Panc1 (cell line): ENCODE results near the gene RPL5. TPM values are rescaled to one million over a fixed set of nuclear protein-coding genes. Genes with fewer than 3 reads are reported as not detected.

Experiments
- ATAC-seq: fragments of 200-7000 bp; cut with Tn5 transposase; 2 replicates; pipeline ENCODE4 v1.9.1; 2020; ENCODE audit warnings: mild to moderate bottlenecking, moderate library complexity
- BruUV-seq: library from RNA; stranded (reverse); fragments of 400-500 nt; replicated peaks from 2 replicates; lab custom pipeline; 2021; lab: Mats Ljungman, UMichigan
- CTCF ChIA-PET: fragments of 300-600 bp; sonication (Branson Sonifier 250); formaldehyde crosslinking; loops from one replicate; lab custom pipeline; 2022; ENCODE audit warnings: antibody characterized with exemption; lab: Charles Lee
- POLR2A ChIA-PET: fragments of 300-600 bp; sonication (Branson Sonifier 250); formaldehyde crosslinking; loops from one replicate; lab custom pipeline; 2022; ENCODE audit warnings: antibody characterized with exemption; lab: Charles Lee
- DNase-seq: peaks from one replicate; pipeline ENCODE4 v3.0.0-alpha.2; 2010; ENCODE audit warnings: low read depth, low spot score
- H3K27ac ChIP-seq: 2 replicates; pipeline ENCODE4 v1.5.1; 2011; ENCODE audit warnings: mild to moderate bottlenecking, low read length, inconsistent platforms
- H3K27me3 ChIP-seq: fragments of 200-500 bp; sonication (Bioruptor generic); 2 replicates; pipeline ENCODE4 v1.6.0; 2014; ENCODE audit warnings: low read length, inconsistent platforms; ENCODE audit not compliant: control insufficient read depth, insufficient read depth
- H3K36me3 ChIP-seq: fragments of 200-500 bp; sonication (Bioruptor generic); 2 replicates; pipeline ENCODE4 v1.5.1; 2014; ENCODE audit warnings: inconsistent platforms, mild to moderate bottlenecking, low read length, moderate library complexity; ENCODE audit not compliant: control insufficient read depth, insufficient read depth
- H3K4me1 ChIP-seq: 2 replicates; pipeline ENCODE4 v1.5.1; 2011; ENCODE audit warnings: inconsistent platforms, mild to moderate bottlenecking, low read length, moderate library complexity; ENCODE audit not compliant: control insufficient read depth, insufficient read depth
- H3K4me3 ChIP-seq, 2 experiments: 2 replicates each; pipeline ENCODE4 v1.5.1; 2011 to 2012; ENCODE audit warnings: low read depth in 2 of 2, low read length in 2 of 2, mild to moderate bottlenecking in 2 of 2, inconsistent platforms in 1 of 2, moderate library complexity in 1 of 2
- H3K9me3 ChIP-seq: fragments of 200-500 bp; sonication (Bioruptor generic); 2 replicates; pipeline ENCODE4 v1.5.1; 2014; ENCODE audit warnings: low read depth, mild to moderate bottlenecking, inconsistent platforms, low read length, moderate library complexity; ENCODE audit not compliant: control insufficient read depth, insufficient read depth
- CTCF ChIP-seq: fragments of 450-650 bp; IDR thresholded peaks from 2 replicates; pipeline ENCODE4 v1.5.1; 2017; ENCODE audit warnings: mild to moderate bottlenecking
- POLR2AphosphoS5 ChIP-seq: IDR thresholded peaks from 2 replicates; pipeline ENCODE4 v1.6.1; 2012; ENCODE audit warnings: mild to moderate bottlenecking, low read depth, low read length, moderate library complexity
- SIN3A ChIP-seq: IDR thresholded peaks from 2 replicates; pipeline ENCODE4 v1.6.1; 2012; ENCODE audit warnings: low read depth, mild to moderate bottlenecking, low read length, moderate library complexity, borderline replicate concordance; ENCODE audit not compliant: insufficient read depth
- TCF7L2 ChIP-seq: IDR thresholded peaks from 2 replicates; pipeline ENCODE4 v1.6.1; 2011; ENCODE audit warnings: mild to moderate bottlenecking, low read depth, low read length, inconsistent platforms
- in situ Hi-C: cut with HindIII; loops from 2 replicates; pipeline ENCODE4 v1.10.0; 2016; ENCODE audit warnings: low sequenced_read_pairs, low pct_unique_long_range_greater_than_20kb
- intact Hi-C: fragments of 100-400 bp; cut with micrococcal nuclease; formaldehyde crosslinking; loops from one replicate; pipeline ENCODE4 v1.10.0; 2022; ENCODE audit not compliant: unreplicated experiment
- total RNA-seq: library from RNA; stranded (reverse); gene quantifications from one replicate; pipeline ENCODE4 v1.2.1, GENCODE V29; 2021; ENCODE audit not compliant: unreplicated experiment
- TF ChIP-seq, protein P1 (sequence below), 2 experiments: IDR thresholded peaks; 2 replicates each; pipeline ENCODE4 v1.6.1; 2011 to 2012; ENCODE audit warnings: low read depth in 2 of 2, control low read depth in 1 of 2, low read length in 1 of 2, mild to moderate bottlenecking in 1 of 2, moderate library complexity in 1 of 2; ENCODE audit not compliant: insufficient read depth in 1 of 2

Gene RPL5
- total RNA-seq, 1 experiment from 2014 or later = 446 TPM

DNA sequence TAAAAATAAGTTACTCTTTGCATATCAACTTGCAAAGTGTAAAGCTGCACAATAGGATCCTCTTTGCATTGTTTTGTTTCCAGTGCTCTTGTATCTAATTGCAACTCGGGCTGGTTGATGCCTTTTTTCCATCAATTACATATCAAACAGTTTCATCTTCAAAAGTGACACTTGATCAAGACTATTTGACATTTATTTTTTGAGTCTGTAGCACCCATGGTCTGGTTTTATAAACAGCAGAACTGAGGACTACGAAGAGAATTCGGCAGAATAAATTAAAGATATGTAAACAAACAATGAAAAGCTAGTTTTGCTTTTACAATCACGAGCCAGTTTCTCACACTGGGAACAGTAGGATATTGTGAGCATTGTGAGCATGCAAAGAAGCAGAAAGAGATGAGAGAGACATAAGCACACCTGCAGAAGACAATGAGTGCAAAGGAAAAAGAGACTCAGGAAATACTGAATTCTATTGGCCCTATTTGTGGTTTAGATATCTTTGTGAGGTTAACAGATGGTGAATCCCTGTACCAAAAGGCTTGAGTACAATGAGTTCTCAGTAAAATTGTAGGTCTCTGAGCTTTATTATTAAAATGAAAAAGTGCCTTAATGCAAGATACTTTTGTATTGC is 45.4 kb downstream of the RPL5 start:
- DNase-seq = no peak
- H3K27ac ChIP-seq = no peak overlapping the region
- ChIA-PET CTCF (no interaction called here), POLR2A (no interaction called here)
- intact Hi-C loops = no loop called here
- no peak for ATAC-seq
- H3K9me3 ChIP-seq = no peaks in the 10 kb centered on the region
- no peaks in the 10 kb centered on the region for H3K36me3 ChIP-seq
- H3K4me3 ChIP-seq = no peak overlapping the region
- in situ Hi-C loops = no loop called here
- no TSS peak for BruUV-seq
- TF ChIP-seq, protein P1, sequence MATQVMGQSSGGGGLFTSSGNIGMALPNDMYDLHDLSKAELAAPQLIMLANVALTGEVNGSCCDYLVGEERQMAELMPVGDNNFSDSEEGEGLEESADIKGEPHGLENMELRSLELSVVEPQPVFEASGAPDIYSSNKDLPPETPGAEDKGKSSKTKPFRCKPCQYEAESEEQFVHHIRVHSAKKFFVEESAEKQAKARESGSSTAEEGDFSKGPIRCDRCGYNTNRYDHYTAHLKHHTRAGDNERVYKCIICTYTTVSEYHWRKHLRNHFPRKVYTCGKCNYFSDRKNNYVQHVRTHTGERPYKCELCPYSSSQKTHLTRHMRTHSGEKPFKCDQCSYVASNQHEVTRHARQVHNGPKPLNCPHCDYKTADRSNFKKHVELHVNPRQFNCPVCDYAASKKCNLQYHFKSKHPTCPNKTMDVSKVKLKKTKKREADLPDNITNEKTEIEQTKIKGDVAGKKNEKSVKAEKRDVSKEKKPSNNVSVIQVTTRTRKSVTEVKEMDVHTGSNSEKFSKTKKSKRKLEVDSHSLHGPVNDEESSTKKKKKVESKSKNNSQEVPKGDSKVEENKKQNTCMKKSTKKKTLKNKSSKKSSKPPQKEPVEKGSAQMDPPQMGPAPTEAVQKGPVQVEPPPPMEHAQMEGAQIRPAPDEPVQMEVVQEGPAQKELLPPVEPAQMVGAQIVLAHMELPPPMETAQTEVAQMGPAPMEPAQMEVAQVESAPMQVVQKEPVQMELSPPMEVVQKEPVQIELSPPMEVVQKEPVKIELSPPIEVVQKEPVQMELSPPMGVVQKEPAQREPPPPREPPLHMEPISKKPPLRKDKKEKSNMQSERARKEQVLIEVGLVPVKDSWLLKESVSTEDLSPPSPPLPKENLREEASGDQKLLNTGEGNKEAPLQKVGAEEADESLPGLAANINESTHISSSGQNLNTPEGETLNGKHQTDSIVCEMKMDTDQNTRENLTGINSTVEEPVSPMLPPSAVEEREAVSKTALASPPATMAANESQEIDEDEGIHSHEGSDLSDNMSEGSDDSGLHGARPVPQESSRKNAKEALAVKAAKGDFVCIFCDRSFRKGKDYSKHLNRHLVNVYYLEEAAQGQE (IDR thresholded peaks at IDR 0.05; ENCODE audit: insufficient read depth in 1 of 2, low read depth in 2 of 2, low read length in 1 of 2) = no peak
- no peak for TF ChIP-seq SIN3A
- TF ChIP-seq CTCF = no peak
- no peak for TF ChIP-seq POLR2AphosphoS5
- no peaks in the 10 kb centered on the region for H3K4me1 ChIP-seq
- H3K27me3 ChIP-seq = no peaks in the 10 kb centered on the region

DNA sequence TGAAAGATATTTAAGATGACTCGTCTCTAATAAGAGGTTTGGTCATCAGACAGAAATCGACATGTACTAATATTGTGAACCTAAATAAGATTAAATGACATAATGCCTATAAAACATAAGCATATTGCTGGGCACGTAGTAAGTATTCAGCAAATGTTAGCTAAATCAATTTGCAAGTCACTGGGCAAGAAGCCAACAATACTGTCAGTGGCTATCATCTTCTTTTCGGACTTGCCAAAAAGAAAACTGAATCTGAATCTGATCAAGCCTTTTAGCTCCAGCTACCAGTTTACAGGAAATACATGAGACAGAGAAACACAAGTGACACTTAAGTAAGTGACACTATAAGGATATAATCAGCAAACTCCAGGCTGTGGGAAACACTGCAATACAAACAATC is 46.0 kb downstream of the RPL5 start:
- BruUV-seq = no TSS peak
- ChIA-PET CTCF (no interaction called here), POLR2A (no interaction called here)
- in situ Hi-C loops (no loop called here), intact Hi-C loops (no loop called here)
- Histone ChIP-seq H3K27me3 (no peaks in the 10 kb centered on the region), H3K9me3 (no peaks in the 10 kb centered on the region), H3K27ac (no peak overlapping the region), H3K4me1 (no peaks in the 10 kb centered on the region), H3K4me3 (no peak overlapping the region), H3K36me3 (no peaks in the 10 kb centered on the region)
- DNase-seq (no peak), ATAC-seq (no peak)
- TF ChIP-seq SIN3A (no peak), CTCF (no peak), TCF7L2 (no peak), POLR2AphosphoS5 (no peak)
- TF ChIP-seq, protein P1 (IDR thresholded peaks at IDR 0.05; ENCODE audit: insufficient read depth in 1 of 2, low read depth in 2 of 2, low read length in 1 of 2) = no peak
